Measurements from ENCODE around the gene MRPS25.
A peak's percentile ranks its signal among the peaks of the same experiment; 100 is the strongest.

The MRPS25 gene

GRCh38 chr3:15063238-15063637, 1.9 kb downstream of the MRPS25 start:
- in situ Hi-C loops (cut with MboI; ENCODE audit: low sequenced_read_pairs, unreplicated experiment), result no loop called here
- no peak for DNase-seq (ENCODE audit: low spot score)

GRCh38 chr3:15060029-15060428, 5.1 kb downstream of the MRPS25 start:
- no peak for DNase-seq (ENCODE audit: low spot score)
- in situ Hi-C loops (cut with MboI; ENCODE audit: low sequenced_read_pairs, unreplicated experiment), result no loop called here
- no peak for TF ChIP-seq CTCF (IDR thresholded peaks at IDR 0.05; ENCODE audit: borderline replicate concordance, control extremely low read depth, extremely low read depth, insufficient read depth, missing control alignments)

More at GRCh38 chr3:15063238-15063637, 1.9 kb downstream of the MRPS25 start:
- no peak for TF ChIP-seq CTCF (IDR thresholded peaks at IDR 0.05; ENCODE audit: borderline replicate concordance, control extremely low read depth, extremely low read depth, insufficient read depth, missing control alignments)

GRCh38 chr3:15056676-15057404, 8.3 kb downstream of the MRPS25 start:
- TF ChIP-seq CTCF (IDR thresholded peaks at IDR 0.05; ENCODE audit: borderline replicate concordance, control extremely low read depth, extremely low read depth, insufficient read depth, missing control alignments), result no peak
- in situ Hi-C loops (cut with MboI; ENCODE audit: low sequenced_read_pairs, unreplicated experiment), result no loop called here
- no peak for DNase-seq (ENCODE audit: low spot score)

- no peak for TF ChIP-seq CTCF (IDR thresholded peaks at IDR 0.05; ENCODE audit: borderline replicate concordance, control extremely low read depth, extremely low read depth, insufficient read depth, missing control alignments)
- peak; percentile 67 for DNase-seq (ENCODE audit: low spot score)
- in situ Hi-C loops (cut with MboI; ENCODE audit: low sequenced_read_pairs, unreplicated experiment), result no loop called here
These were observed 10.0 kb downstream of the MRPS25 start for GRCh38 chr3:15055019-15055557.

- no peak for DNase-seq (ENCODE audit: low spot score)
- no peak for TF ChIP-seq CTCF (IDR thresholded peaks at IDR 0.05; ENCODE audit: borderline replicate concordance, control extremely low read depth, extremely low read depth, insufficient read depth, missing control alignments)
- in situ Hi-C loops (cut with MboI; ENCODE audit: low sequenced_read_pairs, unreplicated experiment), result no loop called here
These were observed 11.6 kb downstream of the MRPS25 start for GRCh38 chr3:15053541-15053940.

GRCh38 chr3:15052335-15053242, 12.5 kb downstream of the MRPS25 start:
- in situ Hi-C loops (cut with MboI; ENCODE audit: low sequenced_read_pairs, unreplicated experiment), result no loop called here
- DNase-seq (ENCODE audit: low spot score), result no peak
- TF ChIP-seq CTCF (IDR thresholded peaks at IDR 0.05; ENCODE audit: borderline replicate concordance, control extremely low read depth, extremely low read depth, insufficient read depth, missing control alignments), result no peak
